HepG2 (cell line): ENCODE data around the gene ATRN. TPM values are rescaled to one million over a fixed set of nuclear protein-coding genes. Genes with fewer than 3 reads are reported as not detected.

ENCODE experiments used
- ATAC-seq: fragments of 200-7000 bp; cut with Tn5 transposase; 3 replicates; pipeline ENCODE4 v1.9.1; 2020; ENCODE audit warnings: mild to moderate bottlenecking, moderate library complexity
- BruUV-seq: library from RNA; stranded (reverse); fragments of 400-500 nt; replicated peaks from 2 replicates; lab custom pipeline; 2021; lab: Mats Ljungman, UMichigan
- CTCF ChIA-PET: fragments of 300-600 bp; formaldehyde crosslinking; extraction: SDS; loops from one replicate; lab custom pipeline; 2021; ENCODE audit warnings: low total read pairs, inconsistent platforms, low intra/inter-chr PET ratio; lab: Yijun Ruan, JAX
- POLR2A ChIA-PET: fragments of 350-600 bp; sonication (Branson Sonifier 250); formaldehyde crosslinking; loops from one replicate; lab custom pipeline; 2020; ENCODE audit warnings: antibody characterized with exemption, inconsistent platforms; lab: Yijun Ruan, JAX
- DNase-seq: peaks from one replicate; pipeline ENCODE4 v3.0.0-alpha.2; 2015; ENCODE audit warnings: low spot score
- FAIRE-seq: peaks from 3 replicates; lab custom pipeline; 2011; peaks lifted over from hg19 to GRCh38; lab: Jason Lieb, UNC
- H2AFZ ChIP-seq: one replicate; pipeline ENCODE4 v1.6.1; 2011; ENCODE audit warnings: low read length, inconsistent platforms
- H3K27ac ChIP-seq: fragments of 300-600 bp; 3 replicates; pipeline ENCODE4 v1.8.0; 2011; ENCODE audit warnings: mixed run types, mild to moderate bottlenecking, mixed read lengths, low read length, inconsistent platforms; ENCODE audit not compliant: insufficient read depth; ENCODE audit errors: extremely low read length
- H3K27me3 ChIP-seq, 2 experiments: fragments of 200-600 bp in 1 of 2; 2 replicates in 1 of 2; 3 replicates in 1 of 2; pipeline versions ENCODE4 v1.6.0 to v1.8.0; 2011; ENCODE audit warnings: low read length in 2 of 2, mild to moderate bottlenecking in 2 of 2, moderate library complexity in 2 of 2, inconsistent platforms in 1 of 2; ENCODE audit not compliant: insufficient read depth in 2 of 2, control insufficient read depth in 1 of 2
- H3K36me3 ChIP-seq, 2 experiments: fragments of 200-600 bp in 1 of 2; replicated peaks in 1 of 2; 2 replicates in 1 of 2; 3 replicates in 1 of 2; pipeline versions ENCODE4 v1.5.1 to v1.8.0; 2011; ENCODE audit warnings: low read length in 2 of 2, inconsistent platforms in 1 of 2; ENCODE audit not compliant: insufficient read depth in 2 of 2, control insufficient read depth in 1 of 2
- H3K4me1 ChIP-seq: 2 replicates; pipeline ENCODE4 v1.5.1; 2012; ENCODE audit warnings: low read length, inconsistent platforms; ENCODE audit not compliant: insufficient read depth
- H3K4me2 ChIP-seq: 2 replicates; pipeline ENCODE4 v1.6.0; 2011; ENCODE audit warnings: low read depth, low read length, inconsistent platforms
- H3K4me3 ChIP-seq, 3 experiments: fragments of 200-600 bp in 1 of 3; sonication (generic), shearing (Covaris generic) in 1 of 3; replicated peaks in 1 of 3; 2 replicates each; pipeline ENCODE4 v1.5.1; 2011 to 2016; ENCODE audit warnings: low read length in 3 of 3, inconsistent platforms in 2 of 3, low read depth in 2 of 3, mild to moderate bottlenecking in 2 of 3, control low read depth in 1 of 3, mixed read lengths in 1 of 3; ENCODE audit not compliant: insufficient read depth in 1 of 3
- H3K79me2 ChIP-seq: one replicate; pipeline ENCODE4 v1.6.1; 2011; ENCODE audit warnings: low read length, inconsistent platforms; ENCODE audit not compliant: insufficient read depth
- H3K9ac ChIP-seq: 2 replicates; pipeline ENCODE4 v1.6.0; 2011; ENCODE audit warnings: mild to moderate bottlenecking, low read depth, low read length, inconsistent platforms; ENCODE audit not compliant: insufficient read depth
- H3K9me3 ChIP-seq: 2 replicates; pipeline ENCODE4 v1.5.1; 2012; ENCODE audit warnings: mild to moderate bottlenecking, low read length
- H4K20me1 ChIP-seq: 2 replicates; pipeline ENCODE4 v1.6.0; 2011; ENCODE audit warnings: inconsistent platforms, mild to moderate bottlenecking, low read length, moderate library complexity; ENCODE audit not compliant: insufficient read depth
- GRHL1 ChIP-seq: sonication (generic); formaldehyde crosslinking; conservative IDR thresholded peaks from 2 replicates; pipeline ENCODE4 v1.8.0; 2022; ENCODE audit warnings: missing genetic modification reagents
- HES4 ChIP-seq: sonication (generic); formaldehyde crosslinking; IDR thresholded peaks from 2 replicates; pipeline ENCODE4 v1.9.0; 2021; ENCODE audit warnings: mild to moderate bottlenecking, missing genetic modification reagents, borderline replicate concordance
- POGK ChIP-seq: sonication (generic); formaldehyde crosslinking; conservative IDR thresholded peaks from 2 replicates; pipeline ENCODE4 v1.8.0; 2022; ENCODE audit warnings: mild to moderate bottlenecking, moderate library complexity, missing genetic modification reagents
- SETDB1 ChIP-seq: sonication (generic); formaldehyde crosslinking; IDR thresholded peaks from 2 replicates; pipeline ENCODE4 v1.5.1; 2020; ENCODE audit warnings: missing genetic modification reagents, mild to moderate bottlenecking, borderline replicate concordance
- ZBTB33 ChIP-seq: sonication (generic); formaldehyde crosslinking; IDR thresholded peaks from 2 replicates; pipeline ENCODE4 v1.4.0; 2020; ENCODE audit warnings: missing genetic modification reagents
- ZFP91 ChIP-seq: sonication (generic); formaldehyde crosslinking; IDR thresholded peaks from 2 replicates; pipeline ENCODE4 v1.9.0; 2022; ENCODE audit warnings: missing genetic modification reagents, mild to moderate bottlenecking, borderline replicate concordance
- ZNF615 ChIP-seq: sonication (generic); formaldehyde crosslinking; IDR thresholded peaks from 2 replicates; pipeline ENCODE4 v1.5.0; 2020; ENCODE audit warnings: mild to moderate bottlenecking, missing genetic modification reagents, borderline replicate concordance
- ZNF687 ChIP-seq: sonication (generic); formaldehyde crosslinking; IDR thresholded peaks from 2 replicates; pipeline ENCODE4 v1.5.1; 2020; ENCODE audit warnings: mild to moderate bottlenecking, missing genetic modification reagents, moderate library complexity
- WGBS: methylation state at CpG from one replicate; pipeline ENCODE4 v1.1.6; 2017; ENCODE audit warnings: low lambda C conversion rate; 5-methylcytosine and 5-hydroxymethylcytosine counted together
- in situ Hi-C: cut with HindIII; loops from 2 replicates; pipeline ENCODE4 v1.10.0; 2017; ENCODE audit warnings: low pct_unique_long_range_greater_than_20kb; ENCODE audit not compliant: extremely low pct_ligation_motif_present
- intact Hi-C: fragments of 100-400 bp; cut with micrococcal nuclease; formaldehyde crosslinking; loops from one replicate; pipeline ENCODE4 v1.10.0; 2022; ENCODE audit not compliant: unreplicated experiment
- polyA plus RNA-seq, 8 experiments: library from polyadenylated mRNA; depleted of rRNA in 3 of 8; stranded (reverse) in 7 of 8; unstranded in 1 of 8; fragments of >200 nt; fragmentation: Illumina TruSeq in 4 of 8; extraction: Trizol in 4 of 8; gene quantifications; 2 replicates each; pipeline versions ENCODE4 v1.2.1 to v1.2.3, GENCODE V29; 2011 to 2016; ENCODE audit warnings: low read depth in 4 of 8, missing spikeins in 1 of 8, mixed read lengths in 1 of 8; ENCODE audit not compliant: insufficient read depth in 1 of 8
- total RNA-seq, 5 experiments: library from RNA; depleted of rRNA; stranded (reverse); fragments of >200 nt; fragmentation: Illumina TruSeq; extraction: Trizol; gene quantifications; 2 replicates each; pipeline ENCODE4 v1.2.3, GENCODE V29; 2016; ENCODE audit warnings: low read depth in 1 of 5

The ATRN gene
- total and polyA plus RNA-seq, 2 of the 13 experiments (the other 11 are each of a cell fraction or from before 2014, with no cell fraction given) = 44.2 to 81.1 TPM

GRCh38 chr20:3472105-3472504 lies 1.3 kb downstream of the ATRN start (continued):
- no peak for TF ChIP-seq GRHL1

- Histone ChIP-seq H3K79me2 (peaks cover 51% of the 10 kb centered on the region), H3K27me3 (peaks cover 0 to 4% of the 10 kb centered on the region in 2 experiments; a peak in 1 of 5 replicates), H4K20me1 (peaks cover 18% of the 10 kb centered on the region), H3K4me1 (peaks cover 54% of the 10 kb centered on the region), H3K4me2 (peak overlapping the region; percentile 94), H3K9me3 (no peaks in the 10 kb centered on the region), H2AFZ (no peak overlapping the region), H3K4me3 (peak overlapping the region in 2 of 3 experiments; percentile 79 to 99; a peak in 3 of 6 replicates), H3K27ac (no peak overlapping the region), H3K9ac (0 out of 2 replicates have a peak overlapping the region, but pooled peaks have one; percentile 84), H3K36me3 (no peaks in the 10 kb centered on the region; a peak in 1 of 5 replicates)
- BruUV-seq = no TSS peak
- intact Hi-C loops = loop anchor here (5.0 kb wide), 2 partner anchors 39 to 84 kb away; no protein-coding TSS in a partner anchor
- in situ Hi-C loops = no loop called here
- FAIRE-seq (no peak), ATAC-seq (no peak), DNase-seq (no peak)
- CTCF ChIA-PET = no interaction called here
- 91% methylated on average over 6 of the region's 6 CpGs for WGBS
- POLR2A ChIA-PET = interaction anchor here (4.7 kb wide), 1 partner anchor 13 kb away, joined by 40 read pairs; no protein-coding TSS in a partner anchor
- TF ChIP-seq ZNF615 (CRISPR knock-in tag) (0 out of 2 replicates have a peak, but pooled peaks have one; percentile 71), POGK (CRISPR knock-in tag) (0 out of 2 replicates have a peak, but pooled peaks have one; percentile 20), ZBTB33 (peak; percentile 49; the same call in 1 of the 2 replicates), HES4 (CRISPR knock-in tag) (no peak), ZFP91 (CRISPR knock-in tag) (0 out of 2 replicates have a peak, but pooled peaks have one; percentile 40), ZNF687 (CRISPR knock-in tag) (peak; percentile 41; the same call in 1 of the 2 replicates), SETDB1 (CRISPR knock-in tag) (0 out of 2 replicates have a peak, but pooled peaks have one; percentile 10)
Observed at GRCh38 chr20:3473324-3473723, 2.5 kb downstream of the ATRN start.
